WERI-Rb-1 (cell line): ENCODE measurements around the gene ZNF277.

Experiments
- DNase-seq: peaks from one replicate; pipeline ENCODE4 v3.0.0-alpha.2; 2020
- H3K27ac ChIP-seq: fragments of 250-450 bp; sonication (Bioruptor Pico); 2 replicates; pipeline ENCODE4 v1.5.1; 2020; ENCODE audit warnings: mild to moderate bottlenecking, moderate library complexity
- H3K27me3 ChIP-seq: fragments of 250-450 bp; sonication (Bioruptor Pico); 2 replicates; pipeline ENCODE4 v1.5.1; 2021; ENCODE audit warnings: mild to moderate bottlenecking, low read depth, moderate library complexity; ENCODE audit not compliant: insufficient read depth, severe bottlenecking
- H3K36me3 ChIP-seq: fragments of 250-450 bp; sonication (Bioruptor Pico); 2 replicates; pipeline ENCODE4 v1.5.1; 2020; ENCODE audit warnings: mild to moderate bottlenecking, moderate library complexity
- H3K4me3 ChIP-seq: 2 replicates; pipeline ENCODE4 v1.5.1; 2011; ENCODE audit warnings: low read depth, mild to moderate bottlenecking, control low read depth, low read length
- H3K9me3 ChIP-seq: fragments of 250-450 bp; sonication (Bioruptor Pico); 2 replicates; pipeline ENCODE4 v1.5.1; 2021; ENCODE audit warnings: mild to moderate bottlenecking, moderate library complexity; ENCODE audit not compliant: severe bottlenecking
- TF ChIP-seq, protein P1 (sequence below): IDR thresholded peaks from 2 replicates; pipeline ENCODE4 v1.5.1; 2011; ENCODE audit warnings: low read depth, mild to moderate bottlenecking, control low read depth, inconsistent platforms, low read length

Gene ZNF277

GRCh38 chr7:112279042-112279441, 72.5 kb downstream of the ZNF277 start:
- DNase-seq = no peak
- TF ChIP-seq, protein P1, sequence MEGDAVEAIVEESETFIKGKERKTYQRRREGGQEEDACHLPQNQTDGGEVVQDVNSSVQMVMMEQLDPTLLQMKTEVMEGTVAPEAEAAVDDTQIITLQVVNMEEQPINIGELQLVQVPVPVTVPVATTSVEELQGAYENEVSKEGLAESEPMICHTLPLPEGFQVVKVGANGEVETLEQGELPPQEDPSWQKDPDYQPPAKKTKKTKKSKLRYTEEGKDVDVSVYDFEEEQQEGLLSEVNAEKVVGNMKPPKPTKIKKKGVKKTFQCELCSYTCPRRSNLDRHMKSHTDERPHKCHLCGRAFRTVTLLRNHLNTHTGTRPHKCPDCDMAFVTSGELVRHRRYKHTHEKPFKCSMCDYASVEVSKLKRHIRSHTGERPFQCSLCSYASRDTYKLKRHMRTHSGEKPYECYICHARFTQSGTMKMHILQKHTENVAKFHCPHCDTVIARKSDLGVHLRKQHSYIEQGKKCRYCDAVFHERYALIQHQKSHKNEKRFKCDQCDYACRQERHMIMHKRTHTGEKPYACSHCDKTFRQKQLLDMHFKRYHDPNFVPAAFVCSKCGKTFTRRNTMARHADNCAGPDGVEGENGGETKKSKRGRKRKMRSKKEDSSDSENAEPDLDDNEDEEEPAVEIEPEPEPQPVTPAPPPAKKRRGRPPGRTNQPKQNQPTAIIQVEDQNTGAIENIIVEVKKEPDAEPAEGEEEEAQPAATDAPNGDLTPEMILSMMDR = no peak
- Histone ChIP-seq H3K9me3 (no peaks in the 10 kb centered on the region), H3K27ac (no peak overlapping the region), H3K27me3 (no peaks in the 10 kb centered on the region), H3K4me3 (no peak overlapping the region), H3K36me3 (no peaks in the 10 kb centered on the region)

- no peak overlapping the region for H3K27ac ChIP-seq
- H3K36me3 ChIP-seq = no peaks in the 10 kb centered on the region
- H3K4me3 ChIP-seq = no peak overlapping the region
- H3K27me3 ChIP-seq = no peaks in the 10 kb centered on the region
- TF ChIP-seq, protein P1 = no peak
- no peak for DNase-seq
- H3K9me3 ChIP-seq = no peaks in the 10 kb centered on the region
Observed at GRCh38 chr7:112280267-112280666, 73.8 kb downstream of the ZNF277 start.

- H3K27ac ChIP-seq = no peak overlapping the region
- DNase-seq = no peak
- H3K27me3 ChIP-seq = no peaks in the 10 kb centered on the region
- TF ChIP-seq, protein P1 = no peak
- no peaks in the 10 kb centered on the region for H3K36me3 ChIP-seq
- H3K4me3 ChIP-seq = no peak overlapping the region
- H3K9me3 ChIP-seq = no peaks in the 10 kb centered on the region
Observed at GRCh38 chr7:112282476-112283188, 76.1 kb downstream of the ZNF277 start.

DNA sequence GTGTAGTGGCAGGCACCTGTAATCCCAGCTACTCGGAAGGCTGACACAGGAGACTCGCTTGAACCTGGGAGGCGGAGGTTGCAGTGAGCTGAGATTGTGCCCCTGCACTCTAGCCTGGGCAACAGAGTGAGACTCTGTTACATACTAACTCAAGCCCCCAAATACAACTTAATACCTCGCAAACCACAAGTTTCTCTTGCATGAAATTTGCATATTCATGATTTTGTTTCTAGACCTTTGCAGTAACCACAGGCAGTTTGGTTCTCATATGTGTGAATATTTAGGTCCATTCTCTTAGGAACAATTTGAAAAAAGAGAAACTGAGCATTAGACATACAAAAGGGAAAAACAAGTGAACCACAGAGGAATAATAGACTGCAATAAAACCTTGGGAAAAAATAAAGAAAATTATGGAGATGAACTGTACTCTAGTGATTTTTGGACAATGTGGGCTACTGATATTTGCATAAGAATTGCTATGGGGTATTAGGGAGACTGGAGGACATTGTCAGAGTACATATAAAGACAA, 77.0 kb downstream of the ZNF277 start:
- TF ChIP-seq, protein P1 = no peak
- Histone ChIP-seq H3K27me3 (no peaks in the 10 kb centered on the region), H3K9me3 (no peaks in the 10 kb centered on the region), H3K27ac (no peak overlapping the region), H3K4me3 (no peak overlapping the region), H3K36me3 (no peaks in the 10 kb centered on the region)
- no peak for DNase-seq

- TF ChIP-seq, protein P1 = no peak
- DNase-seq = no peak
- Histone ChIP-seq H3K27me3 (no peaks in the 10 kb centered on the region), H3K36me3 (no peaks in the 10 kb centered on the region), H3K9me3 (no peaks in the 10 kb centered on the region), H3K4me3 (no peak overlapping the region), H3K27ac (no peak overlapping the region)
Observed at GRCh38 chr7:112286250-112287086, 80.0 kb downstream of the ZNF277 start.
